Right lobe of liver (tissue), 4 donors: ENCODE data around the gene PNKD.

Source experiments
- POLR2A ChIP-seq: fragments of 450-650 bp; IDR thresholded peaks from one replicate; pipeline ENCODE4 v1.6.1; 2017; ENCODE audit warnings: antibody characterized with exemption, mild to moderate bottlenecking
- TF ChIP-seq, protein P1 (sequence below), 4 donors: fragments of 200-600 bp in 3 of 4; fragments of 450-650 bp in 1 of 4; IDR thresholded peaks; one replicate each; pipeline versions ENCODE4 v1.5.1 to v1.8.0; 2016 to 2022; ENCODE audit warnings: antibody characterized with exemption in 4 of 4, mild to moderate bottlenecking in 2 of 4
- donor health status: DM: no; HTN: no; CAD: no.
- donor health status: DM: no; HTN: no; CAD: no.
- donor health status: DM: no; HTN: yes; CAD: no.

- TF ChIP-seq, protein P1, sequence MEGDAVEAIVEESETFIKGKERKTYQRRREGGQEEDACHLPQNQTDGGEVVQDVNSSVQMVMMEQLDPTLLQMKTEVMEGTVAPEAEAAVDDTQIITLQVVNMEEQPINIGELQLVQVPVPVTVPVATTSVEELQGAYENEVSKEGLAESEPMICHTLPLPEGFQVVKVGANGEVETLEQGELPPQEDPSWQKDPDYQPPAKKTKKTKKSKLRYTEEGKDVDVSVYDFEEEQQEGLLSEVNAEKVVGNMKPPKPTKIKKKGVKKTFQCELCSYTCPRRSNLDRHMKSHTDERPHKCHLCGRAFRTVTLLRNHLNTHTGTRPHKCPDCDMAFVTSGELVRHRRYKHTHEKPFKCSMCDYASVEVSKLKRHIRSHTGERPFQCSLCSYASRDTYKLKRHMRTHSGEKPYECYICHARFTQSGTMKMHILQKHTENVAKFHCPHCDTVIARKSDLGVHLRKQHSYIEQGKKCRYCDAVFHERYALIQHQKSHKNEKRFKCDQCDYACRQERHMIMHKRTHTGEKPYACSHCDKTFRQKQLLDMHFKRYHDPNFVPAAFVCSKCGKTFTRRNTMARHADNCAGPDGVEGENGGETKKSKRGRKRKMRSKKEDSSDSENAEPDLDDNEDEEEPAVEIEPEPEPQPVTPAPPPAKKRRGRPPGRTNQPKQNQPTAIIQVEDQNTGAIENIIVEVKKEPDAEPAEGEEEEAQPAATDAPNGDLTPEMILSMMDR (IDR thresholded peaks at IDR 0.05) = no peak
- TF ChIP-seq POLR2A = peak; percentile 64
These were observed 111.6 kb downstream of the PNKD start, which contains the start of gene SLC11A1 for GRCh38 chr2:218381916-218382366.
